Activated CD8-positive, alpha-beta T cell treated with anti-CD3 and anti-CD28 coated beads for 36 hours (primary cell): ENCODE measurements around the gene TOX3. TPM values are rescaled to one million over a fixed set of nuclear protein-coding genes. Genes with fewer than 3 reads are reported as not detected.

Experiments
- ATAC-seq: fragments of 200-7000 bp; cut with Tn5 transposase; one replicate; pipeline ENCODE4 v1.10.0; 2021; ENCODE audit warnings: mild to moderate bottlenecking, moderate library complexity
- CTCF ChIA-PET: fragments of 350-600 bp; sonication (Branson Sonifier 250); formaldehyde crosslinking; loops from one replicate; lab custom pipeline; 2021; ENCODE audit warnings: antibody characterized with exemption; lab: Charles Lee
- POLR2A ChIA-PET: fragments of 350-600 bp; sonication (Branson Sonifier 250); formaldehyde crosslinking; loops from one replicate; lab custom pipeline; 2021; ENCODE audit warnings: antibody characterized with exemption; lab: Charles Lee
- DNase-seq: peaks from one replicate; pipeline ENCODE4 v3.0.0-alpha.2; 2020
- H3K27ac Mint-ChIP-seq: one replicate; pipeline ENCODE4 v1.8.0; 2021; ENCODE audit warnings: mild to moderate bottlenecking, mixed read lengths
- H3K27me3 Mint-ChIP-seq: one replicate; pipeline ENCODE4 v1.8.0; 2021; ENCODE audit warnings: mixed read lengths
- H3K36me3 Mint-ChIP-seq: one replicate; pipeline ENCODE4 v1.8.0; 2021; ENCODE audit warnings: low read depth, mixed read lengths
- H3K4me1 Mint-ChIP-seq: one replicate; pipeline ENCODE4 v1.8.0; 2021; ENCODE audit warnings: low read depth, mixed read lengths
- H3K4me3 Mint-ChIP-seq: one replicate; pipeline ENCODE4 v1.8.0; 2021; ENCODE audit warnings: mild to moderate bottlenecking, moderate library complexity, mixed read lengths
- H3K9me3 Mint-ChIP-seq: one replicate; pipeline ENCODE4 v1.8.0; 2021; ENCODE audit warnings: mixed read lengths
- intact Hi-C: fragments of 100-400 bp; cut with micrococcal nuclease; formaldehyde crosslinking; loops from one replicate; pipeline ENCODE4 v1.10.0; 2022
- total RNA-seq, 2 experiments: library from RNA; stranded (reverse); gene quantifications; one replicate each; pipeline ENCODE4 v1.2.3, GENCODE V29; 2021
- TF ChIP-seq, protein P1 (sequence below): fragments of 200-600 bp; IDR thresholded peaks from one replicate; pipeline ENCODE4 v1.8.0; 2022; ENCODE audit warnings: antibody characterized with exemption, mild to moderate bottlenecking

TOX3 gene
- total RNA-seq, 2 experiments from 2014 or later = not detected

DNA sequence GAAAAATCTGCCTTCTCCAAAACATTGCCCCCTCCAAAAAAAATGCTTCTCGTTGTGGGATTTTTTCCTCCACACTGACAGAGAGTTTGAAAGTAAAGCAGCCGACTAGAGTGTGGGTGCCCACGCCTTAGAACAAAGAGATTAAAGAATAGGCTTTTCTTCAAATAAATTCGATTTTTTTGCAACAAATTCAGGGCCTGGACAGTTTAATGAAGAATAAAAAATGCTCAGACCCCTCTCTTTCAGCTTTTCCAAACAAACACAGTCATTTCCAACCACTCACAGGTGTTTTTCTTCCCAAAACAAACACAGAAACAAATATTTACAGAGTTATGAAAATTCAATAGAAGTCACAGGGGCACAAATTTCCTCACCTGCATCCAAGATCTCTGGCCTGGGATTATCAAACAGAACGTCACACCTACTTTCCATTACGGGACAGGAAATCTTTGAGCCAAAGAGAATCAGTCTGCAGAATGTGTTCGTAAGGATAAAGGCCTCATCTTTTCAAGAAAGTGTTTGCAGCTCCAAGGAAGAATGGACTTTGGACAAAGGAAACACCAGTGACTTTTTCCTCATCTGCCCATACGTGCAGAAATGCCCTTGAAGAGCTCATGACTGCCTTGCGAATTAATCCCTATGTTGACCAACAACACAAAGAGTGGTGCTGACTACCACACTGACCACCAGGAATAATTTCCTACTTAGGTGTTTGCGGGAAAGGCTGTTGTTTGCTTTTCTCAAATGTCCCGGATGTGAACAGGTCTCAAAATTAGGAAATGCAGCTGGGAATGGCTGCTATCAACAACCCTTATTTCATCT is 31.3 kb upstream of the TOX3 start:
- no peaks in the 10 kb centered on the region for H3K9me3 Mint-ChIP-seq
- POLR2A ChIA-PET = no interaction called here
- H3K4me3 Mint-ChIP-seq = no peak overlapping the region
- H3K4me1 Mint-ChIP-seq = no peaks in the 10 kb centered on the region
- H3K36me3 Mint-ChIP-seq = no peaks in the 10 kb centered on the region
- intact Hi-C loops = no loop called here
- ATAC-seq (no peak), DNase-seq (no peak)
- CTCF ChIA-PET = no interaction called here
- TF ChIP-seq, protein P1, sequence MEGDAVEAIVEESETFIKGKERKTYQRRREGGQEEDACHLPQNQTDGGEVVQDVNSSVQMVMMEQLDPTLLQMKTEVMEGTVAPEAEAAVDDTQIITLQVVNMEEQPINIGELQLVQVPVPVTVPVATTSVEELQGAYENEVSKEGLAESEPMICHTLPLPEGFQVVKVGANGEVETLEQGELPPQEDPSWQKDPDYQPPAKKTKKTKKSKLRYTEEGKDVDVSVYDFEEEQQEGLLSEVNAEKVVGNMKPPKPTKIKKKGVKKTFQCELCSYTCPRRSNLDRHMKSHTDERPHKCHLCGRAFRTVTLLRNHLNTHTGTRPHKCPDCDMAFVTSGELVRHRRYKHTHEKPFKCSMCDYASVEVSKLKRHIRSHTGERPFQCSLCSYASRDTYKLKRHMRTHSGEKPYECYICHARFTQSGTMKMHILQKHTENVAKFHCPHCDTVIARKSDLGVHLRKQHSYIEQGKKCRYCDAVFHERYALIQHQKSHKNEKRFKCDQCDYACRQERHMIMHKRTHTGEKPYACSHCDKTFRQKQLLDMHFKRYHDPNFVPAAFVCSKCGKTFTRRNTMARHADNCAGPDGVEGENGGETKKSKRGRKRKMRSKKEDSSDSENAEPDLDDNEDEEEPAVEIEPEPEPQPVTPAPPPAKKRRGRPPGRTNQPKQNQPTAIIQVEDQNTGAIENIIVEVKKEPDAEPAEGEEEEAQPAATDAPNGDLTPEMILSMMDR = no peak
- H3K27ac Mint-ChIP-seq = no peak overlapping the region
- H3K27me3 Mint-ChIP-seq = peaks cover 2% of the 10 kb centered on the region

DNA sequence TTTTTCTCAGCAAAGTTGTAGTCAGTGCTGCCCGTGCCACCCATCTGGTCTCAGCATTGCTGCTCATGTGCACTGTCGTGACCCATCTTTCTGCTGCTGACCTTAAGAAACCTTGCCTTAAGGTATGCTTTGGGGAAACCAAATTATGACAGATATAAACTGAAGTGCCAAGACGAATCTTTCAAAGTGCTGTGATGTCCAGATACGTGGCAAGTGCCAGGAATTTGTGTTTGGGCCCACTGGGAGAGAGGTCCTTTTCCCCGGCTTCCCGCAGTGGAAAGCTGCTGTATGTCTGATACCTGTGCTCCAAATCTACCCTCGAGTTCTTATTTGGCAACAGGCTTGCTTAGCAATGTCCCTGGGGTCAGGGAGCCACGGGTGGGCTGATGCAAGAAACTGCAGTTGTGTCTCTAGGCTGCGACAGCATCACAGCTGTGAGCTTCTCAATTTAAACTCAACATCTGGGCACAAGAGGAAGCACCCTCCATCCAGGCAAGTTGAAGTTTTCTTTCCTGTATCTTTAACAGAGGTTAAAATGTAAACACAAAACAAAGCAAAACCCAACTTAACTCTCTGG is 30.3 kb upstream of the TOX3 start:
- H3K4me3 Mint-ChIP-seq = no peak overlapping the region
- DNase-seq = no peak
- intact Hi-C loops = no loop called here
- no peaks in the 10 kb centered on the region for H3K36me3 Mint-ChIP-seq
- no peak overlapping the region for H3K27ac Mint-ChIP-seq
- ATAC-seq = no peak
- TF ChIP-seq, protein P1 = no peak
- POLR2A ChIA-PET = no interaction called here
- CTCF ChIA-PET = no interaction called here
- no peaks in the 10 kb centered on the region for H3K4me1 Mint-ChIP-seq
- H3K9me3 Mint-ChIP-seq = no peaks in the 10 kb centered on the region
- peaks cover 2% of the 10 kb centered on the region for H3K27me3 Mint-ChIP-seq

DNA sequence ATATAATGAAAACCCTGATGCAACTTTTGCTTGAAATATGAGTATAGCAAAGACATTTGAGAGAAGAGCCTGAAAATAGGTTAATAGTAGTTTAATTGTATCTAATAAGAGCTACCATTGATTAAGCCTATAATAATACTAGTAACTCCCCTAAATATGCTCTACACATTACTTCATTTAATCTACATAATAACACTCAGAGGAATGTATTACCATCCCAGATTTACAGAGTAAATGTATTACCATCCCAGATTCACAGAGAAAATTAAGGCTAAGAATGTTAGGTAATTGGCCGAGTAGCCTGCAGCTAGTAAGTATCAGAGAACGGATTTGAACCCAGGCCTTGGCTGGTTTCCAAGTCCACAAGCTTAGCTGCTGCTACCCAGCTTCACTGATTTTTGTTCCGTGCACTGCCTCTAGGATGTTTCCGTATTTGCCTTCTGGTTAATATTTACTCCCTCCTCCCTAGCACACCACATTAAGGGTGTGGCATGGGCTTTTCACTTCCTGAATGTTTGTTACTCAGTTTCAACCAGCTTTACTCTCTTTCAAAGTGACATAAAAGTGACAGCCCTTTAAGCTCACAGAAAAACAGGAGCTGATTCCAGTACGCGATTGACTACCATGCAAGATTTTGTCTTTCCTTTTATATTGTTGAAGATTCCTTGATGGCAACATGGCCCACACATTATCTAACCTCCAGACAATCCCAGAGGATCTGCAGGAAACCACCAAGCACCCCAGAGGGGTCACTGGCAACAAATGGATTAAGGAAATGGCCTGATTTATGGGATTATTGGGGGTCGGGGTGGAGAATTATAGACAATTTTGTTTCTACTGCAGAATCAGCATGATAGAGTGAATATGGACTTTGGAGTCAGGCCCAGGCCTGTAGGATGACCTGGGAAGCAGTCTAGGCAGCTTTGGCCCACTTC is 26.7 kb upstream of the TOX3 start:
- intact Hi-C loops = no loop called here
- no peaks in the 10 kb centered on the region for H3K4me1 Mint-ChIP-seq
- H3K4me3 Mint-ChIP-seq = no peak overlapping the region
- no peaks in the 10 kb centered on the region for H3K36me3 Mint-ChIP-seq
- ATAC-seq (no peak), DNase-seq (no peak)
- POLR2A ChIA-PET = no interaction called here
- H3K27ac Mint-ChIP-seq = no peak overlapping the region
- TF ChIP-seq, protein P1 = no peak
- H3K9me3 Mint-ChIP-seq = peaks cover 3% of the 10 kb centered on the region
- peaks cover 2% of the 10 kb centered on the region for H3K27me3 Mint-ChIP-seq
- CTCF ChIA-PET = no interaction called here

DNA sequence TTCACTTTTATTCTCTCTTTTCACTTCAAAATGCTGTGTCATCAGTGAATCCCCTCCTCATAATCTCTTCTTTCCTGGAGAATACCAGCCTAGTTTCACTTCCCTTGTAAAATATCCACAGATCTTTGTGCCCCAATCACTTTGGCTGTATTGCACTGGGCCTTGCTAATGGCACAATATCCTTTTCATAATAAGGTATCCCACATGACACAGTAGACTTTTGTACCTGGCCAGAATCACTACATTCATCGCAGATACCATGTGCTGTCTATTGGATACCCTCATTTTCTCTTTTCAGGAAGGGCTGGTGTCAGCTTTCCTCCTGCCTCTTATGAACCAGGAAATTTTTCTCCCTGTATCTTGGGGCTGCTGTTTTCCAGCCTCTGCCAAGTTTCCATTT is 25.7 kb upstream of the TOX3 start:
- ATAC-seq (no peak), DNase-seq (no peak)
- Mint-ChIP-seq H3K36me3 (no peaks in the 10 kb centered on the region), H3K27ac (no peak overlapping the region), H3K4me1 (no peaks in the 10 kb centered on the region), H3K27me3 (peaks cover 2% of the 10 kb centered on the region), H3K4me3 (no peak overlapping the region), H3K9me3 (peaks cover 3% of the 10 kb centered on the region)
- intact Hi-C loops = no loop called here
- POLR2A ChIA-PET = no interaction called here
- TF ChIP-seq, protein P1 = no peak
- CTCF ChIA-PET = interaction anchor here (1.2 kb wide), 1 partner anchor 13 kb away, joined by 3 read pairs; no protein-coding TSS in a partner anchor
